Measurements from ENCODE around the gene SERTAD2.
A peak's percentile ranks its signal among the peaks of the same experiment; 100 is the strongest.

Gene SERTAD2

DNA sequence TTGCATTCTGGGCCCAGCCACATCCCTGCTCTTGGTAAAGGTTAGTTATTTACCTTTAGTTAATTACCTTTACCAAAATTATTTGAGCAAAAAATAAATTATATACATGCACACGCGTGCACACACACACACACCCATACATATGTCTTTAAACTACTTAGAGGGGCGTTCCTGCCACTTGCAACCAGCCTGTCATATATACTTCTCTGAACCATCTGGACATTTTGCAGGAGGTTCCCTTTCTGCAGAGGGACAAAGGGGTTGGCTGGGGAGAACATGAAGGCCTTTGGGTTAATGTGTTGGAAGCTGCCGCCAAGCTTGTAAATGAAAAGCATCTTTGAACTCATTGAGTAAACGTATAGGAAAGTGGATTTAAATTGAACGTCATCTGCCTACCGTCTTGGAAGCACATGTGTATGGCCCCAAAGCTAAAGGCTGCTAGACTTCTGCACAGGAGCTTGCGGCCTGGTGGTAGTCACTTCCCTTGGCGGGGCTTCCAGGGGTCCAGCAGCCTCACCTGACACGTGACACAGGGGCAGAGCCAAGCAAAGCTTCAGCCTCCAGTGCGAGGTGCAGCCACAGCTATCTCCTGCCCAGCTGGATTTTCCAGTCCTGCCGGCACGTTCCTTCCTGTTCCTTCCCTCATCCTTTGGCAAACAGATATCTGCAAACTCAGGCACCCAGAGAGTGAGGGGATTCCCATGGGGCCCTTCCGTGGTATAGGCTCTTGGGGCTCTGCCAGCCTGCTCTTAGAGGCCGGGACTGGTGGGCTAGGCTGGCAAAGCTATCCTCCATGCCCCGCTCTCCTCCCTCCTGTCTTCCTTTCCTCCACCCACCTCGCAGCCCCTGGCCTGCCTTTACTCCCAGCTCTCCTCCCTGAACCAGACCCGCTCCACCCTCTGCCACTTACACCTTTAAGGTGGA is 46.1 kb downstream of the SERTAD2 start:
- no peak overlapping the region for H3K4me3 ChIP-seq (ENCODE audit: low read depth, low read length)
- TF ChIP-seq, protein P1, sequence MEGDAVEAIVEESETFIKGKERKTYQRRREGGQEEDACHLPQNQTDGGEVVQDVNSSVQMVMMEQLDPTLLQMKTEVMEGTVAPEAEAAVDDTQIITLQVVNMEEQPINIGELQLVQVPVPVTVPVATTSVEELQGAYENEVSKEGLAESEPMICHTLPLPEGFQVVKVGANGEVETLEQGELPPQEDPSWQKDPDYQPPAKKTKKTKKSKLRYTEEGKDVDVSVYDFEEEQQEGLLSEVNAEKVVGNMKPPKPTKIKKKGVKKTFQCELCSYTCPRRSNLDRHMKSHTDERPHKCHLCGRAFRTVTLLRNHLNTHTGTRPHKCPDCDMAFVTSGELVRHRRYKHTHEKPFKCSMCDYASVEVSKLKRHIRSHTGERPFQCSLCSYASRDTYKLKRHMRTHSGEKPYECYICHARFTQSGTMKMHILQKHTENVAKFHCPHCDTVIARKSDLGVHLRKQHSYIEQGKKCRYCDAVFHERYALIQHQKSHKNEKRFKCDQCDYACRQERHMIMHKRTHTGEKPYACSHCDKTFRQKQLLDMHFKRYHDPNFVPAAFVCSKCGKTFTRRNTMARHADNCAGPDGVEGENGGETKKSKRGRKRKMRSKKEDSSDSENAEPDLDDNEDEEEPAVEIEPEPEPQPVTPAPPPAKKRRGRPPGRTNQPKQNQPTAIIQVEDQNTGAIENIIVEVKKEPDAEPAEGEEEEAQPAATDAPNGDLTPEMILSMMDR (IDR thresholded peaks at IDR 0.05; ENCODE audit: borderline replicate concordance, insufficient read depth, low read depth, low read length), result no peak

DNA sequence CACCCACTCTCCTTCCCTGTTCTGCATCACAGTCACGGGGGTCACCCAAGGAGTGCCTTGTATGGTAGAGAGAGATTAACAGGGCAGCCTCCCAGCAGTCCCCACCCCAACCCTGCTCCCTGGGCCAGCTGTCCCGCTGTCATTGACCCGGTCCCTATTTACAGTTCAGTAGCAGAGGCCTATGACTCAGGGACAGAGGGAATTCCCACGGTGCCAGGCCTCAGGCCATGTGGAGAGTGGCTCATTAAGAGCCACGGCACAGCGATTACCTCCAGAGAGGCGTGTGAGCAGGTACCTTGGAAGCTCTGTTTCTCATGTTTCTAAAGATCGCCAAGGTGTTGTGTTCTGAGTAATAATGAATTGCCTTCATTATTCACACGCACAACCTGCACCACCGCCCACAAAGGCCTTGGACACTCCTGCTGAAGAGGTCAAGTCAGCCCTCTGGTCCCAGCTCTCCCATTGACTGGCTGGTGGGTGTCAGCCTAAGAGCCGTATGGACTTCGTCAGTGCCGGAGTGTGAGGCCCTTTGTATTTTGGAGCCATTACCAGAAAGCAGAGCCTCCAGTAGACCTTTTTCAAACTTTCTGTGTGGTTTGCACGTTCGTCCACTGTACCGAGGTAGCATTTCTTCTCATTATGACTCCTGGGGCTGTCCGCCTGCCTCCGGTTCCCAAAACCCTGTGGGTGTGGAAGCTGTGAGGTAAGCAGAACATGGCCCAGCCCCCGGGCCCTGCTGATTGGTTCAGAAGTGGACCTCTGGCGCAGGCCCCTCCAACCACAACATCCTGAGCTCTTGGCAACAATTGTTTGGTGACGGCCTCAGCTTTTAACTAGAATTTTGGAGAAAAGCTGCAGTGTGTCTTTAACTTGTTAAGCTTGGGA is 47.0 kb downstream of the SERTAD2 start:
- TF ChIP-seq, protein P1 (IDR thresholded peaks at IDR 0.05; ENCODE audit: borderline replicate concordance, insufficient read depth, low read depth, low read length), result no peak
- H3K4me3 ChIP-seq (ENCODE audit: low read depth, low read length), result peak overlapping the region; percentile 3

DNA sequence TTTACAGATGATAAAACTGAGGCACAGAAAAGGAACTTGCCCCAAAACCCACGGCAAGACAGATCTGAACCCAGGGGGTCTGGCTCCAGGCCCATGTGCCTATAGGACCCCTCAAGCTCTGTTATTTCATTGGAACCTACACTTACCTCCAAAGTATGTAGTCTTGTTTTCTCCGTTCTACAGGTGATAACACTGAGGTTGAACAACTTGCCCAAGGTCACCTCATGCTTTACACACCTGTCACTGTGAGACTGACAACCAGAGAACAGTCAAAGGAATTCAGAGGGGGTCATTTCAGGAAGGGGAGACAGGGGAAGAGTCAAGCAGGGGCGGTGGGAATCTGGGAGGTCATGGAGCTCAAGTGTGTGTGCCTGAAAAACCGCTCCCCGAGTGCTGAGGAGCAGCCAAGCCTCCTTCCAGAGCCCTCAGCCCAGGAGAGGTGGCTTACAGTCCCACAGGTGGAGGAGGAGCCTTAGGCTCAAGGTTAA is 47.7 kb downstream of the SERTAD2 start:
- TF ChIP-seq, protein P1 (IDR thresholded peaks at IDR 0.05; ENCODE audit: borderline replicate concordance, insufficient read depth, low read depth, low read length), result no peak
- H3K4me3 ChIP-seq (ENCODE audit: low read depth, low read length), result no peak overlapping the region

DNA sequence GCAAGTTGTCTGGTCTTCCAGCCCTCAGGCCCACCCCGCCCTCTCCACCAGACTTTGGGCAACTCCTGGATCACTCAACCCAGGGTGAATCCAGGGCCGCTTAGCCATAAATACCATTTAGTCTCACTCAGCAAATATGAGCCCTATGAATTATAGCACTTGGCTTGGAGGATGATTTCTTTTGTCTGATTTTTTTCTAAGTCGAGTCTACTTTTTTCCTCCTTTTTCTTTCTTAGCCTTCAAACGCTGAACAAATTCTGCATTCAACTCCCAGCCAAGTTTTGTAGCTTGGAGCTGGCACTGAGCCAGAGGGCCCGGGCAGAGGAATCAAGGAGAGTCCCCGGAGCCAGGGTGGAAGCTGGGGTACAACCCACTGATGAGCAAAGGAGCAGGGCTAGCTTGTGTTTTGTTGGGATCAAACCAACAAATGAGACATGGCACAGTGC is 48.7 kb downstream of the SERTAD2 start:
- H3K4me3 ChIP-seq (ENCODE audit: low read depth, low read length), result no peak overlapping the region
- TF ChIP-seq, protein P1 (IDR thresholded peaks at IDR 0.05; ENCODE audit: borderline replicate concordance, insufficient read depth, low read depth, low read length), result no peak

DNA sequence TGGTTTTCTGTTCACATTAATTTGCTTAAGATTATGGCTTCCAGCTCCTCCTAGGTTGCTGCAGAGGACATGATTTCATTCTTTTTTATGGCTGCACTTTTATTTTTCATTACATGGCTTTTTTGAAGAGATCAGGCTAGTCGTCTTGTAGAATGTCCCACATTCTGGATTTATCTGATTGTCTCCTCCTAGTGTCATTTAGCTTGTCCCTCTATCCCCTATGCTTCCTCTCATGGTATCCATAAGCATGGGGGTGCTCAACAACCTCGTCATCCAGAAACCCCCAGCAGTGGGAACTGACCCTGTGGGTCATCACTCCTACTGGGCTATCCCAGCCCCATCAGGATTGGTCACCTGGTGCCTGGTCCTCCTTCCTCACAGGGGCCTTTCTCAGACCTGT is 49.6 kb downstream of the SERTAD2 start:
- H3K4me3 ChIP-seq (ENCODE audit: low read depth, low read length), result no peak overlapping the region
- TF ChIP-seq, protein P1 (IDR thresholded peaks at IDR 0.05; ENCODE audit: borderline replicate concordance, insufficient read depth, low read depth, low read length), result no peak

DNA sequence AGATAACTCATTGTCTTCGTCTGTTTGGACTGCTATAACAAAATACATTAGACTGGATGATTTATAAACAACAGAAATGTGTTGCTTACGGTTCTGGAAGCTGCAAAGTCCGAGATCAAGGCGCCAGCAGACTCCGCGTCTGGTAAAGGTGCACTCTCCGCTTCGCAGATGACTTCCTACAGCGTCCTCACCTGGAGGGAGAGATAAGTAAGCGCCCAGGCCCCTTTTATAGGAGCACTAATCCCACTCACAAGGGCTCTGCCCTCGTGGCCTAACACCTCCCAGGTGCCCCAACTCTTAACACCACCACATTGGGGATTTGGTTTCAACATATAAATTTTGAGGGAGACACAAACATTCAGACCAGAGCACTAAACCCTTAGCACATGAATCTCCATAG is 51.3 kb downstream of the SERTAD2 start:
- no peak overlapping the region for H3K4me3 ChIP-seq (ENCODE audit: low read depth, low read length)
- TF ChIP-seq, protein P1 (IDR thresholded peaks at IDR 0.05; ENCODE audit: borderline replicate concordance, insufficient read depth, low read depth, low read length), result no peak

All from GM12875 (cell line).